ENCODE results near the gene IGFBP5.

The IGFBP5 gene

DNA sequence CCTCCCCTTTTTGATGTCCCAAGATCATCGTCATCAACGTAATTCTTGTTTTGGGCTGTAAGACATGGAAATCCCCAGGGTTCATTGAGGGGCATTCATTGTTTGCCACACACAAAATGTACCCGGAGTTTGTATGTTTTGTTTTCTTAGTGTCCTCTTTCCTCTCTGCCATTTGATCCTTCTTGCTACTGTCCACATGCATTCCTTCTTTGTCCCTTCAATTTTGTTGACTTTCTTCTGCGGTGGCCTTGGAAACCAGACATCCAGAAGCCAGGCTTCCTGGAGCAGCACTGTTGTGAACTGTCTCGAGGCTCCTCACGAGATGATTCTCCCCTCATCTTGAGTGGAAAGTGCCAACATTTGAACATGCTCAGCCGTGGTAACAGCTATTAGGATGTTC is 37.4 kb downstream of the IGFBP5 start:
- Histone ChIP-seq H3K9me2 (replicated peaks; ENCODE audit: control insufficient read depth, low read length) (no peaks in the 10 kb centered on the region), H3K4me3 (ENCODE audit: low read length) (no peak overlapping the region), H3K9me3 (ENCODE audit: control insufficient read depth, insufficient read depth, low read length) (no peaks in the 10 kb centered on the region), H3K4me2 (ENCODE audit: low read length) (no peak overlapping the region), H3F3A (ENCODE audit: control insufficient read depth, insufficient read depth) (no peaks in the 10 kb centered on the region), H3K27ac (ENCODE audit: low read depth, low read length) (no peak overlapping the region), H4K20me1 (ENCODE audit: control insufficient read depth, insufficient read depth, low read depth, low read length) (no peaks in the 10 kb centered on the region), H3K4me1 (ENCODE audit: control insufficient read depth, low read length) (no peaks in the 10 kb centered on the region), H3K36me3 (ENCODE audit: control insufficient read depth, low read length) (no peaks in the 10 kb centered on the region), H3K27me3 (ENCODE audit: control insufficient read depth, low read length) (peaks cover 11% of the 10 kb centered on the region; the same call in 1 of the 2 replicates), H3K79me2 (ENCODE audit: control insufficient read depth, low read length) (no peaks in the 10 kb centered on the region)
- no peak for TF ChIP-seq CTCF (IDR thresholded peaks at IDR 0.05; ENCODE audit: low read depth, low read length, poor library complexity, severe bottlenecking)
- TF ChIP-seq EZH2phosphoT487 (IDR thresholded peaks at IDR 0.05; ENCODE audit: borderline replicate concordance, low read length), result no peak

- no peak overlapping the region for H3K4me3 ChIP-seq (ENCODE audit: low read length)
- H3F3A ChIP-seq (ENCODE audit: control insufficient read depth, insufficient read depth), result no peaks in the 10 kb centered on the region
- H3K79me2 ChIP-seq (ENCODE audit: control insufficient read depth, low read length), result no peaks in the 10 kb centered on the region
- H3K27me3 ChIP-seq (ENCODE audit: control insufficient read depth, low read length), result peaks cover 11% of the 10 kb centered on the region; the same call in 1 of the 2 replicates
- no peaks in the 10 kb centered on the region for H3K4me1 ChIP-seq (ENCODE audit: control insufficient read depth, low read length)
- H3K9me2 ChIP-seq (replicated peaks; ENCODE audit: control insufficient read depth, low read length), result no peaks in the 10 kb centered on the region
- H3K4me2 ChIP-seq (ENCODE audit: low read length), result no peak overlapping the region
- H3K9me3 ChIP-seq (ENCODE audit: control insufficient read depth, insufficient read depth, low read length), result no peaks in the 10 kb centered on the region
- no peaks in the 10 kb centered on the region for H3K36me3 ChIP-seq (ENCODE audit: control insufficient read depth, low read length)
- TF ChIP-seq CTCF (IDR thresholded peaks at IDR 0.05; ENCODE audit: low read depth, low read length, poor library complexity, severe bottlenecking) (no peak), EZH2phosphoT487 (IDR thresholded peaks at IDR 0.05; ENCODE audit: borderline replicate concordance, low read length) (no peak)
- H4K20me1 ChIP-seq (ENCODE audit: control insufficient read depth, insufficient read depth, low read depth, low read length), result no peaks in the 10 kb centered on the region
- H3K27ac ChIP-seq (ENCODE audit: low read depth, low read length), result no peak overlapping the region
Measured at GRCh38 chr2:216657086-216657855, 38.1 kb downstream of the IGFBP5 start.

- Histone ChIP-seq H3K9me2 (replicated peaks; ENCODE audit: control insufficient read depth, low read length) (no peaks in the 10 kb centered on the region), H3K27me3 (ENCODE audit: control insufficient read depth, low read length) (peaks cover 11% of the 10 kb centered on the region; the same call in 1 of the 2 replicates), H3K4me2 (ENCODE audit: low read length) (no peak overlapping the region), H3K27ac (ENCODE audit: low read depth, low read length) (no peak overlapping the region), H3K4me3 (ENCODE audit: low read length) (no peak overlapping the region), H3K9me3 (ENCODE audit: control insufficient read depth, insufficient read depth, low read length) (no peaks in the 10 kb centered on the region), H3K36me3 (ENCODE audit: control insufficient read depth, low read length) (no peaks in the 10 kb centered on the region), H4K20me1 (ENCODE audit: control insufficient read depth, insufficient read depth, low read depth, low read length) (no peaks in the 10 kb centered on the region), H3K4me1 (ENCODE audit: control insufficient read depth, low read length) (no peaks in the 10 kb centered on the region), H3K79me2 (ENCODE audit: control insufficient read depth, low read length) (no peaks in the 10 kb centered on the region), H3F3A (ENCODE audit: control insufficient read depth, insufficient read depth) (no peaks in the 10 kb centered on the region)
- TF ChIP-seq EZH2phosphoT487 (IDR thresholded peaks at IDR 0.05; ENCODE audit: borderline replicate concordance, low read length), result no peak
- TF ChIP-seq CTCF (IDR thresholded peaks at IDR 0.05; ENCODE audit: low read depth, low read length, poor library complexity, severe bottlenecking), result no peak
Measured at GRCh38 chr2:216654528-216655052, 40.8 kb downstream of the IGFBP5 start.

Measured in DOHH2 (cell line).